Thyroid gland (tissue), 4 donors: ENCODE data around the gene HEBP1. TPM values are rescaled to one million over a fixed set of nuclear protein-coding genes. Genes with fewer than 3 reads are reported as not detected.

Experiments used
- DNase-seq, 2 donors: peaks; one replicate each; pipeline ENCODE4 v3.0.0-alpha.2; 2019
- H3K27ac ChIP-seq, 3 donors: fragments of 200-600 bp; sonication (generic); 1 replicate in 2 of 3; 2 replicates in 1 of 3; pipeline ENCODE4 v1.5.1; 2016 to 2019; ENCODE audit warnings: mild to moderate bottlenecking in 1 of 3, moderate library complexity in 1 of 3
- H3K27me3 ChIP-seq: fragments of 200-600 bp; sonication (generic); one replicate; pipeline ENCODE4 v1.5.1; 2019
- H3K36me3 ChIP-seq, 2 donors: fragments of 200-600 bp; sonication (generic); one replicate each; pipeline ENCODE4 v1.5.1; 2016 to 2019
- H3K4me1 ChIP-seq, 2 donors: fragments of 200-600 bp; sonication (generic); one replicate each; pipeline ENCODE4 v1.5.1; 2017 to 2019
- H3K4me3 ChIP-seq, 3 donors: fragments of 200-600 bp; sonication (generic); replicated peaks in 1 of 3; 1 replicate in 2 of 3; 2 replicates in 1 of 3; pipeline ENCODE4 v1.5.1; 2016; ENCODE audit warnings: mild to moderate bottlenecking in 1 of 3
- H3K9me3 ChIP-seq: fragments of 200-600 bp; sonication (generic); one replicate; pipeline ENCODE4 v1.5.1; 2017
- CTCF ChIP-seq, 6 experiments: fragments of 200-600 bp in 3 of 6; fragments of 450-650 bp in 3 of 6; sonication (generic) in 3 of 6; IDR thresholded peaks; one replicate each; pipeline ENCODE4 v1.5.1; 2016 to 2019; ENCODE audit warnings: antibody characterized with exemption in 6 of 6, mild to moderate bottlenecking in 2 of 6, inconsistent platforms in 1 of 6, moderate library complexity in 1 of 6
- POLR2A ChIP-seq, 2 donors: fragments of 450-650 bp; IDR thresholded peaks; one replicate each; pipeline ENCODE4 v1.6.1; 2017; ENCODE audit warnings: antibody characterized with exemption in 2 of 2, mild to moderate bottlenecking in 2 of 2, moderate library complexity in 1 of 2
- WGBS, 2 donors: methylation state at CpG; one replicate each; pipeline ENCODE4 v1.1.5; 2017; 5-methylcytosine and 5-hydroxymethylcytosine counted together
- intact Hi-C: fragments of 100-400 bp; cut with DNase I; formaldehyde crosslinking; loops from one replicate; pipeline ENCODE4 v1.15.1; 2023
- total RNA-seq, 4 donors: library from RNA; depleted of rRNA; stranded (reverse); fragments of >200 nt; gene quantifications; one replicate each; pipeline ENCODE4 v1.2.3, GENCODE V29; 2016

The HEBP1 gene
- total RNA-seq, 4 donors from 2014 or later: 80.4 to 125 (median 91.3) TPM

DNA sequence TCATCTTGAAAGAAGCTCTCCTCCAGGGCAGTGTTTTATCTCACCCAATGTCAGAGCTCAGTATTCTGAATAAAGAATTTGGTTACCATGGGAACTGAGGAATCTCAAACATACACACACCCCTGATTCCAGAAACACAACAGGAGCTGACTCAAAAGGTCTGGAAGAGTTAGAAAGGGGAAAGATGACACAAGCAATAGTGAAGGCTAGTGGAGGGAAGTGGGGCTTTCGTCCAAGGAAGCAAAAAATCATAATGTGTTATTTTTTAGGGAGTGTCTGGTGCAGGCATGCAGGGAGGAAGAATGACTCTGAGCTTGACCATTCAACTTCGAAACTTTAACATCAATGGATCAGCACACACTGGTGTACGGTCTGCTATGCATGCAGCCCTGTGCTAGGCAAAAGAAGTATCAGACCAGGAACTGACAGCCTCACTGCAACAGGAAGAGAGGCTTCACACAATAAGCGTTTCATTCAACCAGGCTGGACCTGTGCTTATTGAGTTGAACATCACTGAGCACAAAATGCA lies 20.3 kb downstream of the HEBP1 start:
- Histone ChIP-seq H3K27me3 (no peaks in the 10 kb centered on the region), H3K4me3 (no peak overlapping the region), H3K4me1 (peaks cover 14 to 48% of the 10 kb centered on the region in 2 donors), H3K36me3 (peaks cover 7 to 25% of the 10 kb centered on the region in 2 donors), H3K9me3 (no peaks in the 10 kb centered on the region), H3K27ac (peak overlapping the region in 2 of 3 donors; percentile 55 to 62)
- TF ChIP-seq CTCF (IDR thresholded peaks at IDR 0.05): no peak
- TF ChIP-seq POLR2A (IDR thresholded peaks at IDR 0.05): no peak
- no peak for DNase-seq
- 32 to 36% methylated on average over 4 of the region's 4 CpGs for WGBS, 2 donors
- intact Hi-C loops: loop anchor here (5.0 to 10.0 kb wide), 2 partner anchors 62 to 175 kb away; no protein-coding TSS in a partner anchor

DNA sequence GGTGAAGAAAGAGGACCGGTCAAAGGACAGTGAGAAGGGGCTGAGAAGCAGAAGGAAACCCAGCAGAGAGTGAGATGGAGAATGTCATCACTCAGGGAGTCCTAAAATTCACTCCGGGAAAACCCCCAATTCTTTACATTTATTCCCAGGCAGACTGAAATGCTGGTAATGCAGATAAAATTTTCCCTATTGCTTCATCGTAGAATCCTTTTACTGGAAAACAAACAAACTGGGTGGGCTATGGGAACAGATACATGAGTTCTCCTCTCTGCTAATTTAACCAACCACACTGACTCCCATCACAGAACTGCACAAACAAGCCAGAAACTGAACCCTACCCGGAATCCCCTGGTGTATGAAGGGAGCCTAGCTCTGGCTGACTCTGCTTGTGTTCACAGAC lies 20.9 kb downstream of the HEBP1 start:
- intact Hi-C loops: no loop called here
- TF ChIP-seq CTCF (IDR thresholded peaks at IDR 0.05) (no peak), POLR2A (IDR thresholded peaks at IDR 0.05) (no peak)
- Histone ChIP-seq H3K36me3 (peaks cover 14 to 32% of the 10 kb centered on the region in 2 donors), H3K27ac (peak overlapping the region in 1 of 3 donors; percentile 62), H3K9me3 (no peaks in the 10 kb centered on the region), H3K27me3 (no peaks in the 10 kb centered on the region), H3K4me1 (peaks cover 14 to 48% of the 10 kb centered on the region in 2 donors), H3K4me3 (no peak overlapping the region)
- WGBS, 2 donors: 74 to 75% methylated on average over 4 of the region's 4 CpGs
- no peak for DNase-seq

- no peak for TF ChIP-seq POLR2A (IDR thresholded peaks at IDR 0.05)
- no peak for TF ChIP-seq CTCF (IDR thresholded peaks at IDR 0.05)
- Histone ChIP-seq H3K27me3 (no peaks in the 10 kb centered on the region), H3K9me3 (no peaks in the 10 kb centered on the region), H3K4me1 (peaks cover 14 to 41% of the 10 kb centered on the region in 2 donors), H3K36me3 (peaks cover 27 to 49% of the 10 kb centered on the region in 2 donors), H3K4me3 (no peak overlapping the region), H3K27ac (peak overlapping the region in 2 of 3 donors; percentile 27 to 48)
- intact Hi-C loops: no loop called here
- 88 to 95% methylated on average over 4 of the region's 4 CpGs for WGBS, 2 donors
- no peak for DNase-seq
These were observed 22.8 kb downstream of the HEBP1 start for GRCh38 chr12:12977231-12977630.

GRCh38 chr12:12976366-12976765 lies 23.7 kb downstream of the HEBP1 start:
- Histone ChIP-seq H3K4me1 (peaks cover 14 to 41% of the 10 kb centered on the region in 2 donors), H3K36me3 (peaks cover 30 to 53% of the 10 kb centered on the region in 2 donors), H3K9me3 (no peaks in the 10 kb centered on the region), H3K27ac (peak overlapping the region in 2 of 3 donors; percentile 27 to 48), H3K27me3 (no peaks in the 10 kb centered on the region), H3K4me3 (no peak overlapping the region)
- intact Hi-C loops: no loop called here
- 75 to 81% methylated on average over 2 of the region's 2 CpGs for WGBS, 2 donors
- TF ChIP-seq CTCF (IDR thresholded peaks at IDR 0.05) (no peak), POLR2A (IDR thresholded peaks at IDR 0.05) (no peak)
- DNase-seq: no peak

DNA sequence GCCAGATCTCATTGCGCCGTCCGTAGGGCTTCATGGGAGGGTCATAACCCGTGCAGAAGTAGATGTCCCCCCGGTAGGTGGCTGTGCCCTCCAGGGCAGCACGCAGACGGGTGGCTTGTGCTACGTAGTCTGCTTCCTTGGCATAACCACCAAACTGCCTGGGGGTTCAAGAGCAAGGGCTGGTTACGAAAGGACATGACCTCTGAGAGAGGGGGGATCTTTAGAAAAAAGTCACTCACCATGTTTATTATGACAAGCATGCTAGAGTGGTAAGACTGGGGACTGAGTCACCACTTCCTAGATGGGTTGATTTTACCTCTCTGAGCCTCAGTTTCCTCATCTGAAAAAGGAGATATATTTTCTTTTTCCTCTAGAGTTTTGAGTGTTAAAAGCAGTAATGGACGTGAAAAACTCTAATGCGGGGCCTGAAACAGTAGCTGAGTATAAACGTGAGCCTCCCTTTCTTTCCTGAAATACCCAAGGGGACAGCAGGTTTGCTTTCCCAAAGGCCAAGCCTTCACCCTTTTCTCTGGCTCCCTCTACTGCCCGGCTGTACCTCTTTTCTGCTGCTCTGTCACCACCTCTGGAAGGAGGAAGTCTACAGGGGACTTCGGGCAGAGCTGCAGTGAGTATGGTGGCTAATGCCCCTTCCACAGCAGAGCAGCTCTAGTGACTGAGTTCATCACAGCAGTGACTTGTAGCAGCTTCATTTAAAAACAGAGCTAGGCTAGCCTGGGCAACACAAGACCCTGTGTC lies 24.6 kb downstream of the HEBP1 start:
- no peak overlapping the region for H3K4me3 ChIP-seq
- intact Hi-C loops: no loop called here
- peaks cover 14 to 36% of the 10 kb centered on the region in 2 donors for H3K4me1 ChIP-seq
- peak overlapping the region in 2 of 3 donors; percentile 25 to 48 for H3K27ac ChIP-seq
- H3K9me3 ChIP-seq: no peaks in the 10 kb centered on the region
- H3K27me3 ChIP-seq: no peaks in the 10 kb centered on the region
- peaks cover 30 to 53% of the 10 kb centered on the region in 2 donors for H3K36me3 ChIP-seq
- WGBS, 2 donors: 81% methylated on average over 14 of the region's 14 CpGs
- TF ChIP-seq POLR2A (IDR thresholded peaks at IDR 0.05) (no peak), CTCF (IDR thresholded peaks at IDR 0.05) (peak in 4 of 6 experiments; percentile 7 to 48 (median 37))
- DNase-seq: peak; percentile 30 to 40
